ENCODE data around the gene ZNF669.

Gene ZNF669

GRCh38 chr1:247056071-247056470 is 48.1 kb downstream of the ZNF669 start:
- no peak for DNase-seq

DNA sequence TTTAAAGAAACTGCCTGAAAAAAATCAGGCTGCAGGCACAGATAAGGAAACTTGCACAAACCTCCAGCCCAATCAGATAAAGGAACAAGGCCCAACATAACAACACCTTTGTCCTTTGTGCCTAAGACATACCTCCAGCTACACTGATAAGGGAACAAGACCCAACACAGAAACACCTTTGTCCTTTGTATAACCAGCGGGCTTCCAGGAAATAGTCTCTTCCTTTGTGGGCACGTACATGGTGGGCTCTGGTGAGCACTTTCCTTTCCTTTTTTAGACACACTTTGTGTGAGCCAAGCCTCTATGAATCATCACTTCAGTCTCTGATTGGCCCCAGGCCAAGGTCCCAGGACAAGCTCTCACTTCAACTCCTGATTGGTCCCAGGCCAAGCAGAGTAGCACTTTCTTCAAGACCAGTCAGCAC is 49.2 kb downstream of the ZNF669 start:
- DNase-seq: no peak

All from T1000 (cell line).